ENCODE data around the gene PARK7. TPM values are rescaled to one million over a fixed set of nuclear protein-coding genes. Genes with fewer than 3 reads are reported as not detected.
A peak's percentile ranks its signal among the peaks of the same experiment; 100 is the strongest.

Gene PARK7
- total and polyA plus RNA-seq, 2 experiments from 2014 or later, result 199 to 603 TPM

DNA sequence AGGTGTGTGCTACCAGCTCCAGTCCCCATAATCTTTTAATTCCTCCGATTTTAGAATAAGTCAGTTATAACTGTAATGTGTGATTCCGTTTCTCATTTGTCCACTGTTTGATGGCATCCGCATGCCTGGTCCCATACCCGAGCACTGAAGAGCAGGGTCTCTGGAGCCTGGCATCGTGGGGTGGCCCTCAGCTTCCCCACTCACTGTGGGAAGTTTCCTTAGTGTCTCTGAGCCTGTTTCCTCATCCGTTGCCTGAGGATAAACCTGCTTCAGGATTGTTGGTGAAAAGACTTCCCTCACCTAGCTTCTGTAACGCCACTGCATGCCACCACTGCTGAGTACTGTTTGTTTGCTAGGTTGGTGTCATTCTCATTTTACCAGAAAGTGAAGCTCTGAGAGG, 19.5 kb downstream of the PARK7 start:
- H3K27me3 ChIP-seq, result no peaks in the 10 kb centered on the region
- peaks cover 6% of the 10 kb centered on the region for H3K4me1 ChIP-seq (ENCODE audit: low read depth)
- TF ChIP-seq, protein P1, sequence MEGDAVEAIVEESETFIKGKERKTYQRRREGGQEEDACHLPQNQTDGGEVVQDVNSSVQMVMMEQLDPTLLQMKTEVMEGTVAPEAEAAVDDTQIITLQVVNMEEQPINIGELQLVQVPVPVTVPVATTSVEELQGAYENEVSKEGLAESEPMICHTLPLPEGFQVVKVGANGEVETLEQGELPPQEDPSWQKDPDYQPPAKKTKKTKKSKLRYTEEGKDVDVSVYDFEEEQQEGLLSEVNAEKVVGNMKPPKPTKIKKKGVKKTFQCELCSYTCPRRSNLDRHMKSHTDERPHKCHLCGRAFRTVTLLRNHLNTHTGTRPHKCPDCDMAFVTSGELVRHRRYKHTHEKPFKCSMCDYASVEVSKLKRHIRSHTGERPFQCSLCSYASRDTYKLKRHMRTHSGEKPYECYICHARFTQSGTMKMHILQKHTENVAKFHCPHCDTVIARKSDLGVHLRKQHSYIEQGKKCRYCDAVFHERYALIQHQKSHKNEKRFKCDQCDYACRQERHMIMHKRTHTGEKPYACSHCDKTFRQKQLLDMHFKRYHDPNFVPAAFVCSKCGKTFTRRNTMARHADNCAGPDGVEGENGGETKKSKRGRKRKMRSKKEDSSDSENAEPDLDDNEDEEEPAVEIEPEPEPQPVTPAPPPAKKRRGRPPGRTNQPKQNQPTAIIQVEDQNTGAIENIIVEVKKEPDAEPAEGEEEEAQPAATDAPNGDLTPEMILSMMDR (IDR thresholded peaks at IDR 0.05; ENCODE audit: low read depth, low read length), result no peak
- DNase-seq (ENCODE audit: low read depth in 1 of 2, low spot score in 1 of 2), result no peak
- no peak overlapping the region for H3K4me3 ChIP-seq
- no peak overlapping the region for H3K27ac ChIP-seq
- H3K36me3 ChIP-seq, result peaks cover 33% of the 10 kb centered on the region
- H3K9me3 ChIP-seq (ENCODE audit: low read depth), result no peaks in the 10 kb centered on the region

DNA sequence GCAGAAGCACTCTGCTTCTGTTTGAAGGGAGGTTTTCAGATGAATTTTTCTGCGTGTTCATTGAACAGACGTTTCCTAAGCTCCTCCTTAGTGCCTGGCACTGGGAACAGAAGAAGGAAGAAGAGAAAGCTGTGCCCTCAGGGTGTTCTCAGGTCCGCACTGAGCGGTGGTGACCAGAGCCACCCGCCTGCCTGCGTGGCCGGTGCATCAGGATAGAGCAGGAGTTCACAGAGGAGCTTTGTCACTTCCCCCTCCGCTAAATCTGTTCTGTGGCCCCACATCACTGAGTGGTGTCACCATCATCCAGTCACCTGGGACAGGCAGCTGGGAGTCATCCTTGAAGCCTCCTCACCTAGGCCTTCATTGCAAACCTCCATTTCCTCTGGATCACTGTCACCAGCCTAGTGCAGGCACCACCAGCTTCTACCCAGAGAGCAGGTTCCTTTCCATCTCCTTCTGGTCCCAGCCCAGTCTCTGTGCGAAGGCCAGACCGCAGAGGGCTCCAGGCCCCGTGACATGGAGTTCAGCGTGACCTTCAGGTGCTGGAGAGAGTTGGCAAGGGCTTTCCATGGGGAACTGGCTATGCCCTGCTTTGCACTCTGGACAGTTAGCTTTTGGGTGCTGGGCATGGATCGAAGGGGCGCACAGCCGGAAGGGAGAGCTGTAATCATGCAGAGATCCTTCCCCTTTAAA, 21.7 kb downstream of the PARK7 start:
- no peak overlapping the region for H3K4me3 ChIP-seq
- peaks cover 29% of the 10 kb centered on the region for H3K36me3 ChIP-seq
- no peak for DNase-seq (ENCODE audit: low read depth in 1 of 2, low spot score in 1 of 2)
- peaks cover 6% of the 10 kb centered on the region for H3K4me1 ChIP-seq (ENCODE audit: low read depth)
- H3K27ac ChIP-seq, result no peak overlapping the region
- TF ChIP-seq, protein P1 (IDR thresholded peaks at IDR 0.05; ENCODE audit: low read depth, low read length), result no peak
- H3K9me3 ChIP-seq (ENCODE audit: low read depth), result no peaks in the 10 kb centered on the region
- no peaks in the 10 kb centered on the region for H3K27me3 ChIP-seq

DNA sequence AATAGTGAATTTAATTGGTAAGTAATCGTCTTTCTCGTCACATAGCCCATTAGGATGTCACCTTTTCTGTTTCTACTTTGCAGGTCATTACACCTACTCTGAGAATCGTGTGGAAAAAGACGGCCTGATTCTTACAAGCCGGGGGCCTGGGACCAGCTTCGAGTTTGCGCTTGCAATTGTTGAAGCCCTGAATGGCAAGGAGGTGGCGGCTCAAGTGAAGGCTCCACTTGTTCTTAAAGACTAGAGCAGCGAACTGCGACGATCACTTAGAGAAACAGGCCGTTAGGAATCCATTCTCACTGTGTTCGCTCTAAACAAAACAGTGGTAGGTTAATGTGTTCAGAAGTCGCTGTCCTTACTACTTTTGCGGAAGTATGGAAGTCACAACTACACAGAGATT, 23.3 kb downstream of the PARK7 start:
- peaks cover 17% of the 10 kb centered on the region for H3K36me3 ChIP-seq
- DNase-seq (ENCODE audit: low read depth in 1 of 2, low spot score in 1 of 2), result no peak

DNA sequence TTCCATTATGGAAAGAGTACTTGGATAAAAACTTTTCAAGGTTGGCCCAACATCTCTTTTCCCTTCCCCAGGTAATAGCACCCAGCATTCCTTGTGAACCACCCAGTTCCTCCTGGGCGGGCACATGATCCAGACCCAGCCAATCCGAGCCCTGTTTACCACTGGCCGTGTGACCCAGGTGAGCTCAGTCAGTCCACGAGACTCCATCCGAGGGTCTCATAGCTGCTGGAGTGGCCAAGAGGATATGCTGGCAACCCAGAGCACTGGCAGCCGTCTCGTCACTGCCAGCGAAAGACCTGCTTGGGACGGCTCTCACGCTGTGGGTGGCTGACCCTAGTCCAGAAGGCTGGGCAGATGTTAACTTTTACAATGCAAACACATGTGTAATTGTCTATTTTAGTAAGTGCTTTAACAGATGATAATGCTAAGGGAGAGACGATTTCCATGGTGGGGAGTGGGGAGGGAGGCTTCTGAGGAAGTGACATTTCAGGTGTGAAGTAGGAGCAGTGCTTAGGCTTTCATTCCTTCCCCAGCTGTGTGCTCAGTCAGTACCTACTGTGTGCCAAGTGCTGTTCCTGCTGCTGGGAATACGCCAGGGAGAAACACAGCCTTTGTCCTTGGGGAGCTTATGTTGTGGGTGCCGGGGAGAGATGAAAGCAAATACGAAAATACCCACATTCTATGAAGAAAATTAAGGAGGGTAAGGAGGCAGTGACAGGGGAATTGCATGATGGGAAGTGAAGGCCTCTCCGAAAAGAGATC, 24.5 kb downstream of the PARK7 start:
- TF ChIP-seq, protein P1 (IDR thresholded peaks at IDR 0.05; ENCODE audit: low read depth, low read length), result no peak
- DNase-seq (ENCODE audit: low read depth in 1 of 2, low spot score in 1 of 2), result no peak
- peaks cover 17% of the 10 kb centered on the region for H3K36me3 ChIP-seq
- H3K27me3 ChIP-seq, result no peaks in the 10 kb centered on the region
- H3K4me3 ChIP-seq, result no peak overlapping the region
- no peak overlapping the region for H3K27ac ChIP-seq
- no peaks in the 10 kb centered on the region for H3K9me3 ChIP-seq (ENCODE audit: low read depth)
- H3K4me1 ChIP-seq (ENCODE audit: low read depth), result peaks cover 18% of the 10 kb centered on the region

More for the DNA sequence above, 23.3 kb downstream of the PARK7 start:
- Histone ChIP-seq H3K4me3 (no peak overlapping the region), H3K27ac (peak overlapping the region; percentile 34), H3K9me3 (ENCODE audit: low read depth) (no peaks in the 10 kb centered on the region), H3K4me1 (ENCODE audit: low read depth) (peaks cover 18% of the 10 kb centered on the region), H3K27me3 (no peaks in the 10 kb centered on the region)
- TF ChIP-seq, protein P1 (IDR thresholded peaks at IDR 0.05; ENCODE audit: low read depth, low read length), result no peak

DNA sequence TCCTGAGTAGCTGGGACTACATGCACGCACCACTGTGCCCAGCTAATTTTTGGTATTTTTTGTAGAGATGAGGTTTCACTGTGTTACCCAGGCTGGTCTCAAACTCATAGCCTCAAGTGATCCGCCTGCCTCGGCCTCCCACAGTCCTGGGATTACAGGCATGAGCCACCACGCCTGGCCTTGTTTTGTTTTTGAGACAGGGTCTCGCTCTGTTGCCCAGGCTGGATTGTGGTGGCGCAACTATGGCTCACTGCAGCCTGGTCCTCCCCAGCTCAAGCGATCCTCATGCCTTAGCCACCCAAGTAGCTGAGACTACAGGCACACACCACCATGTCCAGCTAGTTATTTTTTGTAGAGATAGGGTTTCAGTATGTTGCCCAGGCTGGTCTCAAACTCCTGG, 26.0 kb downstream of the PARK7 start:
- TF ChIP-seq, protein P1 (IDR thresholded peaks at IDR 0.05; ENCODE audit: low read depth, low read length), result no peak
- Histone ChIP-seq H3K36me3 (peaks cover 17% of the 10 kb centered on the region), H3K4me1 (ENCODE audit: low read depth) (peaks cover 16% of the 10 kb centered on the region), H3K27ac (no peak overlapping the region), H3K9me3 (ENCODE audit: low read depth) (no peaks in the 10 kb centered on the region), H3K27me3 (no peaks in the 10 kb centered on the region), H3K4me3 (no peak overlapping the region)
- no peak for DNase-seq (ENCODE audit: low read depth in 1 of 2, low spot score in 1 of 2)

All from cardiac muscle cell (in vitro differentiated cells and primary cell).